PFSK-1 (cell line): Measurements from ENCODE around the gene EVI5L.

Experiments
- TAF1 ChIP-seq: IDR thresholded peaks from 2 replicates; pipeline ENCODE4 v1.6.1; 2012; ENCODE audit warnings: low read length, control low read depth, borderline replicate concordance; ENCODE audit not compliant: insufficient read depth
- TF ChIP-seq, protein P1 (sequence below), 2 experiments: IDR thresholded peaks; 2 replicates each; pipeline versions ENCODE4 v1.6.1 to v1.8.0; 2011 to 2012; ENCODE audit warnings: low read depth in 2 of 2, low read length in 2 of 2, control low read depth in 1 of 2, inconsistent platforms in 1 of 2, mild to moderate bottlenecking in 1 of 2, moderate library complexity in 1 of 2; ENCODE audit not compliant: insufficient read depth in 1 of 2

DNA sequence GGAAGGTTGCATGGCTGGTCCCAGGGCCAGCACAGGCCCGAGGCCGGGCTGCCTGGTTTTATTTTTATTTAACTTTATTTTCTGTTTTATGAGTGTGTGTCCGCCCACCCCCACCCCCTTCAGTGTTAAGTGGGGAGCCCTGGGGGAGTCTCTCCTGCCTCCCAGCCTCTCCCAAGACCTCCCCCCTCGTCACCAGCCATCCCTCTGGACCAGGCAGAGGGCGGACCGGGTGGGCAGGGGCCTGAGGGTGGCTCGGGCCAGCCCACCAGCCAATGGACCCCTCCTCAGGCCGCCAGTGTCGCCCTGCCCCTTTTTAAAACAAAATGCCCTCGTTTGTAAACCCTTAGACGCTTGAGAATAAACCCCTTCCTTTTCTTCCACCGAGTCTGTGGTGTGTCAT is 84.1 kb downstream of the EVI5L start:
- TF ChIP-seq TAF1: 0 out of 2 replicates have a peak, but pooled peaks have one; percentile 1
- TF ChIP-seq, protein P1, sequence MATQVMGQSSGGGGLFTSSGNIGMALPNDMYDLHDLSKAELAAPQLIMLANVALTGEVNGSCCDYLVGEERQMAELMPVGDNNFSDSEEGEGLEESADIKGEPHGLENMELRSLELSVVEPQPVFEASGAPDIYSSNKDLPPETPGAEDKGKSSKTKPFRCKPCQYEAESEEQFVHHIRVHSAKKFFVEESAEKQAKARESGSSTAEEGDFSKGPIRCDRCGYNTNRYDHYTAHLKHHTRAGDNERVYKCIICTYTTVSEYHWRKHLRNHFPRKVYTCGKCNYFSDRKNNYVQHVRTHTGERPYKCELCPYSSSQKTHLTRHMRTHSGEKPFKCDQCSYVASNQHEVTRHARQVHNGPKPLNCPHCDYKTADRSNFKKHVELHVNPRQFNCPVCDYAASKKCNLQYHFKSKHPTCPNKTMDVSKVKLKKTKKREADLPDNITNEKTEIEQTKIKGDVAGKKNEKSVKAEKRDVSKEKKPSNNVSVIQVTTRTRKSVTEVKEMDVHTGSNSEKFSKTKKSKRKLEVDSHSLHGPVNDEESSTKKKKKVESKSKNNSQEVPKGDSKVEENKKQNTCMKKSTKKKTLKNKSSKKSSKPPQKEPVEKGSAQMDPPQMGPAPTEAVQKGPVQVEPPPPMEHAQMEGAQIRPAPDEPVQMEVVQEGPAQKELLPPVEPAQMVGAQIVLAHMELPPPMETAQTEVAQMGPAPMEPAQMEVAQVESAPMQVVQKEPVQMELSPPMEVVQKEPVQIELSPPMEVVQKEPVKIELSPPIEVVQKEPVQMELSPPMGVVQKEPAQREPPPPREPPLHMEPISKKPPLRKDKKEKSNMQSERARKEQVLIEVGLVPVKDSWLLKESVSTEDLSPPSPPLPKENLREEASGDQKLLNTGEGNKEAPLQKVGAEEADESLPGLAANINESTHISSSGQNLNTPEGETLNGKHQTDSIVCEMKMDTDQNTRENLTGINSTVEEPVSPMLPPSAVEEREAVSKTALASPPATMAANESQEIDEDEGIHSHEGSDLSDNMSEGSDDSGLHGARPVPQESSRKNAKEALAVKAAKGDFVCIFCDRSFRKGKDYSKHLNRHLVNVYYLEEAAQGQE (IDR thresholded peaks at IDR 0.05; ENCODE audit: insufficient read depth in 1 of 2, low read depth in 2 of 2, low read length in 2 of 2): no peak
